Effector memory CD4-positive, alpha-beta T cell (primary cell): ENCODE results near the gene ARL2BP.
"Not testable (repeated sequence)": the region's sequence is repeated elsewhere in the genome, so short reads cannot be mapped to it uniquely, and the experiment has no call there.

Source experiments
- DNase-seq, 3 donors: peaks; one replicate each; pipeline ENCODE4 v3.0.0-alpha.2; 2020
- H3K27ac ChIP-seq: 2 replicates; pipeline ENCODE4 v1.7.0; 2013; ENCODE audit warnings: mild to moderate bottlenecking, low read length, moderate library complexity; ENCODE audit not compliant: insufficient read depth, poor library complexity, severe bottlenecking
- H3K27me3 ChIP-seq: replicated peaks from 2 replicates; pipeline ENCODE4 v1.7.0; 2013; ENCODE audit warnings: mild to moderate bottlenecking, low read length; ENCODE audit not compliant: insufficient read depth, control insufficient read depth, poor library complexity, severe bottlenecking
- H3K36me3 ChIP-seq: 2 replicates; pipeline ENCODE4 v1.7.0; 2013; ENCODE audit warnings: mild to moderate bottlenecking, low read length, moderate library complexity; ENCODE audit not compliant: control insufficient read depth, insufficient read depth
- H3K4me1 ChIP-seq: 2 replicates; pipeline ENCODE4 v1.7.0; 2013; ENCODE audit warnings: low read length, mild to moderate bottlenecking; ENCODE audit not compliant: control insufficient read depth, insufficient read depth, poor library complexity, severe bottlenecking
- H3K4me3 ChIP-seq: 2 replicates; pipeline ENCODE4 v1.7.0; 2013; ENCODE audit warnings: low read length, low read depth, mild to moderate bottlenecking; ENCODE audit not compliant: insufficient read depth, poor library complexity, severe bottlenecking
- H3K9me3 ChIP-seq: 2 replicates; pipeline ENCODE4 v1.7.0; 2013; ENCODE audit warnings: mild to moderate bottlenecking, low read length, moderate library complexity; ENCODE audit not compliant: control insufficient read depth

ARL2BP gene

DNA sequence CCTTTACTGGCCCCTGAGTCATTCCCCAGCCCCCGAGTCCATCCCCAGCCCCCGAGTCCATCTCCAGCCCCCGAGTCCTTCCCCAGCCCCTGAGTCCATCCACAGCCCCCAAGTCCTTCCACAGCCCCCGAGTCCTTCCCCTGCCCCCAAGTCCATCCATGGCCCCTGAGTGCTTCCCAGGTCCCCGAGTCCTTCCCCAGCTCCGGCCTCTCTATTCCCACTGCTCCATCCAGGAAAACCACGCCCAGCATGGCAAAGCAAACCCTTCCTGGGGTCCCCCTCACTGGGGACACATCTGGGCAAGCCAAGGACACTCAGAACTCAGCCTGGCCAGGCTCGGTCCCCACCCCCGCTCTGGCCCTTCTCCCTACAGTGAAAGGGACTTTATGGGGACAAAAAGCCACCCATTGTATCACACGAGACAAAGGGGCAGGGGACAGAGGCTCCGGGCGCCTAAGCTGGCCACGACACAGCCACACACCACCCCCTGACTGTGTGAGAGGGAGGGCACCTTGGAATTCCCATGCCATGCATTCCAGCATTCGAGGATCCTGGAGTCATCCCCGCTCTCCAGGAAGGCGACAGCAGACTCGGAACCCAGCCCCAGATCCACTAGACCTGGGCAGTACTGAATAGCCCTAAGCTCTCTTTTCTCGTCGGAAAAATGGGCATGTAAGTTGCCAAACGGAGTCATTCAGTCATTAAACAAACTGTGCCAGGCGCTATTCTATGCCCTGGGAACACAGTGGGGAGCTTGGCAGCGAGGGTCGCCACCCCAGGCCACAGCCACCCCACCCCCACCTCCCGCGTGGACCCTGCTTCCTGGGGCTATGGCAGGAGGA, 25.4 kb downstream of the ARL2BP start:
- DNase-seq: no peak
- Histone ChIP-seq H3K27me3 (no peaks in the 10 kb centered on the region), H3K4me3 (no peak overlapping the region), H3K27ac (no peak overlapping the region), H3K4me1 (peaks cover 20% of the 10 kb centered on the region), H3K36me3 (no peaks in the 10 kb centered on the region), H3K9me3 (no peaks in the 10 kb centered on the region)

DNA sequence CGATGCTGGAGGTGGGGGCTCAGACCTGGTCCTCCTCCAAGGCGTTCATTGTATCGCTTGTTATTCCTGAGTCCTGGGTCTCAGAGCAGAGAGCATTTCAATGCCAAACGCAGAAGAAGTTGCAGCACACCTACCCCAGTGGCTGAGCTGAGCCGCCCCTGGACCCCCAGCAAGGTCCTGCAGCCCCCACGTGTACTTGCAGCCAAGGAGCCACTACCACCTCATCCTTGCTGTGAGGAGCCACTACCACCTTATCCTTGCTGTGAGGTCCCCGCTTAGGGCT, 25.9 kb downstream of the ARL2BP start:
- Histone ChIP-seq H3K27ac (no peak overlapping the region), H3K36me3 (no peaks in the 10 kb centered on the region), H3K9me3 (no peaks in the 10 kb centered on the region), H3K27me3 (no peaks in the 10 kb centered on the region), H3K4me3 (no peak overlapping the region), H3K4me1 (peaks cover 14% of the 10 kb centered on the region)
- DNase-seq: no peak

DNA sequence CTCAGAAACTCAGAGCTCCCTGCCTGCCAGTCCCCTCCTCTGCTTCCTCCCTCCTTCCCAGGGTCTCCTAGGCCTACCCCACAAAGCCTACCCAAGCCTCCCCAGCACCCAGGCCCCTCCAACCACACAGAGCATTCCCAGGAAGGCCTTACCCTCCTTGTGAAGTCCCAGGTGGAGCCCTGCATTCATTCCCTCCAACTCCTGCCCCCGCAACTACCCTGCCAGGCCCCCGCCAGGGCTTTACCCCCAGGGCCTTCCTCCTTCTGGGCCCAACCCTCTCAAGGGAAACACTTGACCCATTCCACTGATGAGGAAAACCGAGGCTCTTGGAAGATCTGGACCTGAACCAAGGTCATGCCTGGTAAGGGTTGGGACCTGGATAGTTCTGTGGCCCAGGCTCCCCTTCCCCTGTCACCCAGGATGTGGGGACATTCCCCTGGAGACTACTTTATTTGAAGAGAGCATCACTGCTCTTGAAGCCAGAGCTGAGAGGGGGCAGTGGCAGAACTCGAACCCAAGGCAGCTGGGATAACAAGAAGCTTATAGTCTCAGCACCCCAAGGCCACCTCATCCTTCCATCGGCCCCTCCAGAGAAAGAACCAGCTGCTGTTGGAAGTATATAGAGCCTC, 26.9 kb downstream of the ARL2BP start:
- Histone ChIP-seq H3K36me3 (no peaks in the 10 kb centered on the region), H3K9me3 (no peaks in the 10 kb centered on the region), H3K27me3 (no peaks in the 10 kb centered on the region), H3K4me1 (peaks cover 7% of the 10 kb centered on the region), H3K4me3 (no peak overlapping the region), H3K27ac (no peak overlapping the region)
- DNase-seq: no peak

DNA sequence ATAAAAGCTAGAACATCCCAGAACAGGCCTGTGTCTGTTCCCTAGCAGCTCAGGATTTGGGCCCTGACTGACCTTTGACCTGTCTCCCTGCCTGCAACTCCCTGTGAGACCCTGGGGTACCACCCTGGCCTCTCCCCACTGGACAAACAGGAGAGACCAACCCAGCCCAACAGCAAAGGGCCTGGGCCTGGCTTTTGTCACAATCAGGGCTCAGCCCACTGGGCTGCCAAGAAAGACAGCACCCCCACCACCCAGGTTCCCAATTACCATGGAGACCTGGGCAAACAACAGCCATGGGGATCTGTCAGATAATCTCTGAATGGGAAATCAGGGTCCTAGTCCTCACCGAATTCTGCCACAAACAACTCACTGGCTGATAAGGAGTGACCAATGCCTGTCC, 28.3 kb downstream of the ARL2BP start:
- H3K4me3 ChIP-seq: no peak overlapping the region
- H3K9me3 ChIP-seq: no peaks in the 10 kb centered on the region
- H3K27me3 ChIP-seq: no peaks in the 10 kb centered on the region
- H3K27ac ChIP-seq: no peak overlapping the region
- no peak for DNase-seq
- no peaks in the 10 kb centered on the region for H3K4me1 ChIP-seq
- H3K36me3 ChIP-seq: no peaks in the 10 kb centered on the region

DNA sequence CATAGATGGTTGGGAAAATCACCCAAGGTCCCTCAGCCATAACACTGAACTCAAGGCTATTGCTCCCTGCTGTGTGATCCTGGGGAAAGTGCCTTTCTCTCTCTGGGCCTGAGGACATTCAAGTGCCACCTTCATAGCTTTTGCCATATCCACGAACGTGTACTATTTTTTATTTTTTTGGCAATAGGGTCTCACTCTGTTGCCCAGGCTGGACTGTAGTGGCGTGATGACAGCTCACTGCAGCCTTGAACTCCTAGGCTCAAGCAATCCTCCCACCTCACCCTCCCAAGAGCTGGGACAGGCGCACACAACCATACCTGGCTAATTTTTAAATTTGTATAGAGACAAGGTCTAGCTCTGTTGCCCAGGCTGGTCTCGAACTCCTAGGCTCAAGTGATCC, 28.8 kb downstream of the ARL2BP start:
- no peaks in the 10 kb centered on the region for H3K4me1 ChIP-seq
- no peak for DNase-seq
- no peak overlapping the region for H3K4me3 ChIP-seq
- no peaks in the 10 kb centered on the region for H3K36me3 ChIP-seq
- H3K27ac ChIP-seq: no peak overlapping the region
- no peaks in the 10 kb centered on the region for H3K9me3 ChIP-seq
- no peaks in the 10 kb centered on the region for H3K27me3 ChIP-seq

DNA sequence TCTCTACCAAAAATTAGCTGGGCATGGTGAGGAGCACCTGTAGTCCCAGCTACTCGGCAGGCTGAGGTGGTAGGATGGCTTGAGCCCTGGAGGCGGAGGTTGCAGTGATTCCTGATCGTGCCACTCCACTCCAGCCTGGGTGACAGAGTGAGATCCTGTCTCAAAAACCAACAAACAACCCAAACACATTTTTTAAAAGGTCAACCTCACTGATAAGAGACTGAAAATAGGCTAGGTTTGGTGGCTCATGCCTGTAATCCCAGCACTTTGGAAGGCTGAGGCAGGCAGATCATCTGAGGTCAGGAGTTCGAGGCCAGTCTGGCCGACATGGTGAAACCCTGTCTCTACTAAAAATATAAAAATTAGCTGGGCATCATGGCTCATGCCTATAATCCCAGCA, 30.9 kb downstream of the ARL2BP start:
- not testable (repeated sequence) for H3K27ac ChIP-seq, DNase-seq

DNA sequence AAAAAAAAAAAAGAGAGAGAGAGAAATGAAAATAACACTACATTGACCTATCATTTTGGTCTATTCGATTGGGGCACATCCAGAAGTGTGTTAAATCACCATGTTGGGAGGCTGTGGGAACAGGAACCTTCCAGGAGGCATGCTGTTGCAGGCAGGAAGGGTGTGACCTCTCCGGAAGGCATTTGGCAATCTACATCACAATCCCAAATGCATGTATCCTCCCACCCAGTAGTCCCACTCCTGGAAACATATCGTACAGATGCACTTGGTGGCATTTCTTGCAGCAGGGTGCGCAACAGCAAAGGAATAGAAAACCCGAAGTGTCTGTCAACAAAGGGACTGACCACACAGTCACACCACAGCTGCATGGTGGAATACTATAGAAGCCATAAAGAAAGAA, 31.5 kb downstream of the ARL2BP start:
- DNase-seq: no peak
- no peak overlapping the region for H3K27ac ChIP-seq

More for the DNA sequence above, 30.9 kb downstream of the ARL2BP start:
- H3K9me3 ChIP-seq, H3K4me1 ChIP-seq, H3K27me3 ChIP-seq, H3K4me3 ChIP-seq, H3K36me3 ChIP-seq: not testable (repeated sequence)

DNA sequence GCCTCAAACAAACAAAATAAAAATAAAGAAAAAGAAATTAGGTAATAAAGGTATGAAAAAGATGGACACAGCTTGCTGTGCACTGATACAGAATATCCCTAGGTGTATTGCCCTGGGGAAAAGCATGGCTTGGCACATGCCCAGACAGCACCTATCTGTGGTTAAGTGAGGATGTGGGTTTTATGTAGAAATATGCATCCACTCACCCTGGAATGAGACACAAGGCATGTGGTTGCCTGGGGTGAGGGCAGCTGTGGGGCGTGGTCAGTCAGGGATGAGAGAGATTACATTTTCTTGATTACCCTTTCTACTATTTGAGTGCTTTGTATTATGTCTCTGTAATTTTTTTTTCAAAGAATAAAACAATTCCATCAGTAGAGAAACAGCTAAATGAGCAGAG, 32.5 kb downstream of the ARL2BP start:
- H3K36me3 ChIP-seq: no peaks in the 10 kb centered on the region
- H3K4me1 ChIP-seq: peaks cover 8% of the 10 kb centered on the region
- peak; percentile 38 to 59 (median 42) for DNase-seq
- no peak overlapping the region for H3K4me3 ChIP-seq
- no peaks in the 10 kb centered on the region for H3K9me3 ChIP-seq
- H3K27ac ChIP-seq: no peak overlapping the region
- H3K27me3 ChIP-seq: no peaks in the 10 kb centered on the region

More for the DNA sequence above, 31.5 kb downstream of the ARL2BP start:
- peaks cover 8% of the 10 kb centered on the region for H3K4me1 ChIP-seq
- no peaks in the 10 kb centered on the region for H3K27me3 ChIP-seq
- no peaks in the 10 kb centered on the region for H3K9me3 ChIP-seq
- no peaks in the 10 kb centered on the region for H3K36me3 ChIP-seq
- H3K4me3 ChIP-seq: no peak overlapping the region

DNA sequence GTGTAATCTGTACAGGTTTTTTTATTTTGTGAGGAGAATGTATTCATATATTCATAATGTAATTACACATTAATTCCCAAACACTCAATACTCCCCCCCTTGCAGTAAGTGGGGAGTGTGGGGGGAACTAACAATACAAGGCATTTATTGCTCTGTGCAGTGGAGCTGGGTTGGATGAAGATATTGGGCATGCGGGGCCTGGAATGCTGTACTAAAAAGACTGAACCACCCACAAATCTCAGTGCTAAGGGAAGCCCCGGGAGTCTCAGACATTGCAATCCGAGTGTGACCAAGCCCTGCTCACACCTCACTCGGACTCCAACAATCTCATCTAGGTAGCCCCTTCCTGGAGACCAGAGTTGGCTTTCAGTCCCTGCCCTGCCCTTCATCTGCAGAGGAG, 33.4 kb downstream of the ARL2BP start:
- no peaks in the 10 kb centered on the region for H3K36me3 ChIP-seq
- no peaks in the 10 kb centered on the region for H3K9me3 ChIP-seq
- H3K4me1 ChIP-seq: peaks cover 8% of the 10 kb centered on the region
- no peak overlapping the region for H3K4me3 ChIP-seq
- DNase-seq: no peak
- no peak overlapping the region for H3K27ac ChIP-seq
- H3K27me3 ChIP-seq: no peaks in the 10 kb centered on the region

DNA sequence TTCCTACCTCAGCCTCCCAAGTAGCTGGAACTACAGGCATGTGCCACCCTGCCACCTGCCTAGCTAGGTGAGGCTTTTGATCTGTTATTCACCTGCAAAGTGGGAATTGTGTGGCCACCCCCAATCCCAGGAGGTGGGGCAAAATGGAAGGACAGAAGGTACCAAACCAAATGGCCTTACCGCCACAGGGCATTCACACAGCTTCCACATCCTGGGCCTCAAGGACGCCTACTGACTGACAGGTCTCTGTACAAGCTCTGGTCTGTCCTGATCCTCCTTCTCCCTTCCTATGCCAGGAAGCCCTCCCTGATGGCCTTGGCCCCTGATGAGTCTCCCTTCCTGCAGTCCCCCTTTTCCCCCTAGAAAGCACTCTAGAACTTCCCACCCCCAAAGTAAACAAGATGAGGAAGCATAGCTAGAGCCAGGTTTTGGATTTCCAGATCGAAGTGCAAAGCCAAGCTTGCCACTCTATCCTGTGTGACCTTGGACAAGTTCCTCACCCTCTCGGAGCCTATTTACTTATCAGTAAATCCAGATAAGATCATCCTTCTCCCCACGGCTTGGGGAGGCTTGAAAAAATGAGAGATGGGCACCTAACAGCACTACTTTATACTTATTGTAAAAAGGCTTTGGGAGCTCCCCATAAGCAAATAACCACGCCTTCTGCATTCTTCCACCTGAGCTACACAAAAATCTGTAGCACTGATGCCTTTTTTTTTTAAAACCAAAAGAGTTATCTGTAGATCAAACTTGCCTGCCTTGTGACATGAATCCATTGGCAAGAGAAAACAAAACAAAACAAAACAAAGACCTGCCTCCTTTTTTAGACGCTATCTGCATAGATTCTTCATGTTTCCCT, 35.0 kb downstream of the ARL2BP start:
- DNase-seq: no peak
- H3K36me3 ChIP-seq: no peaks in the 10 kb centered on the region
- H3K4me1 ChIP-seq: peaks cover 17% of the 10 kb centered on the region
- no peak overlapping the region for H3K27ac ChIP-seq
- no peak overlapping the region for H3K4me3 ChIP-seq
- no peaks in the 10 kb centered on the region for H3K9me3 ChIP-seq
- peaks cover 5% of the 10 kb centered on the region for H3K27me3 ChIP-seq
